Gastrocnemius medialis (tissue), 4 donors: Measurements from ENCODE around the gene SYNDIG1L. TPM values are rescaled to one million over a fixed set of nuclear protein-coding genes. Genes with fewer than 3 reads are reported as not detected.

Source experiments
- ATAC-seq, 2 donors: fragments of 150-250 bp; one replicate each; pipeline ENCODE4 v1.9.1; 2016
- DNase-seq, 2 donors: peaks; one replicate each; pipeline ENCODE4 v3.0.0-alpha.2; 2019
- H3K27ac ChIP-seq, 4 donors: fragments of 200-600 bp; sonication (generic); 1 replicate in 1 of 4; 2 replicates in 3 of 4; pipeline ENCODE4 v1.5.1; 2016 to 2018; ENCODE audit warnings: mild to moderate bottlenecking in 2 of 4, moderate library complexity in 1 of 4
- H3K27me3 ChIP-seq, 3 donors: fragments of 200-600 bp; sonication (generic) in 2 of 3; 1 replicate in 1 of 3; 2 replicates in 2 of 3; pipeline versions ENCODE4 v1.5.1 to v1.6.0; 2016 to 2019; ENCODE audit warnings: mild to moderate bottlenecking in 1 of 3, moderate library complexity in 1 of 3
- H3K36me3 ChIP-seq, 2 donors: fragments of 200-600 bp; sonication (generic) in 1 of 2; one replicate each; pipeline ENCODE4 v1.5.1; 2017 to 2018
- H3K4me1 ChIP-seq, 2 donors: fragments of 200-600 bp; sonication (generic) in 1 of 2; one replicate each; pipeline ENCODE4 v1.5.1; 2016 to 2017; ENCODE audit warnings: mild to moderate bottlenecking in 2 of 2
- H3K4me3 ChIP-seq, 4 donors: fragments of 200-600 bp; sonication (generic) in 3 of 4; 1 replicate in 1 of 4; 2 replicates in 3 of 4; pipeline ENCODE4 v1.5.1; 2016 to 2019; ENCODE audit warnings: mild to moderate bottlenecking in 2 of 4
- H3K9me3 ChIP-seq, 3 donors: fragments of 200-600 bp; sonication (generic) in 2 of 3; 1 replicate in 1 of 3; 2 replicates in 2 of 3; pipeline ENCODE4 v1.5.1; 2016 to 2019
- CTCF ChIP-seq, 5 experiments: fragments of 450-650 bp in 3 of 5; fragments of 200-600 bp in 2 of 5; sonication (generic) in 2 of 5; IDR thresholded peaks in 4 of 5; conservative IDR thresholded peaks in 1 of 5; 1 replicate in 4 of 5; 2 replicates in 1 of 5; pipeline ENCODE4 v1.5.1; 2016 to 2019; ENCODE audit warnings: antibody characterized with exemption in 5 of 5, mild to moderate bottlenecking in 3 of 5, moderate library complexity in 3 of 5
- POLR2A ChIP-seq, 2 donors: fragments of 450-650 bp; IDR thresholded peaks; one replicate each; pipeline ENCODE4 v1.6.1; 2017; ENCODE audit warnings: antibody characterized with exemption in 2 of 2, mild to moderate bottlenecking in 2 of 2, moderate library complexity in 2 of 2
- in situ Hi-C, 4 donors: fragments of 200-750 bp; cut with MboI; loops; one replicate each; pipeline versions ENCODE4 v1.15.0 to v1.8.0; 2017; ENCODE audit warnings: low sequenced_read_pairs in 4 of 4
- intact Hi-C: fragments of 100-400 bp; cut with DNase I; formaldehyde crosslinking; loops from one replicate; pipeline ENCODE4 v1.15.1; 2023; ENCODE audit warnings: low total_unique reads
- total RNA-seq, 4 donors: library from RNA; depleted of rRNA; stranded (reverse); fragments of >200 nt; gene quantifications; one replicate each; pipeline versions ENCODE4 v1.1.0 to v1.2.3, GENCODE V29; 2016

Gene SYNDIG1L
- total RNA-seq, 4 donors from 2014 or later: not detected

- intact Hi-C loops: no loop called here
- H3K4me1 ChIP-seq: no peaks in the 10 kb centered on the region
- H3K9me3 ChIP-seq: no peaks in the 10 kb centered on the region
- TF ChIP-seq CTCF (IDR thresholded peaks at IDR 0.05 in 4 of 5, conservative IDR thresholded peaks at IDR 0.05 in 1 of 5) (no peak), POLR2A (IDR thresholded peaks at IDR 0.05) (no peak)
- H3K27ac ChIP-seq: no peak overlapping the region
- H3K27me3 ChIP-seq: peaks cover 8 to 24% (median 9%) of the 10 kb centered on the region in 3 donors
- ATAC-seq (no peak), DNase-seq (no peak)
- in situ Hi-C loops: no loop called here
- no peak overlapping the region for H3K4me3 ChIP-seq
- H3K36me3 ChIP-seq: no peaks in the 10 kb centered on the region
Observed at GRCh38 chr14:74419086-74419485, 6.9 kb downstream of the SYNDIG1L start.

- Histone ChIP-seq H3K36me3 (no peaks in the 10 kb centered on the region), H3K27ac (no peak overlapping the region), H3K27me3 (peaks cover 0 to 24% (median 4%) of the 10 kb centered on the region in 3 donors), H3K4me3 (no peak overlapping the region), H3K9me3 (no peaks in the 10 kb centered on the region), H3K4me1 (no peaks in the 10 kb centered on the region)
- intact Hi-C loops (no loop called here), in situ Hi-C loops (no loop called here)
- DNase-seq: no peak
- no peak for ATAC-seq
- no peak for TF ChIP-seq CTCF (IDR thresholded peaks at IDR 0.05 in 4 of 5, conservative IDR thresholded peaks at IDR 0.05 in 1 of 5)
- no peak for TF ChIP-seq POLR2A (IDR thresholded peaks at IDR 0.05)
Observed at GRCh38 chr14:74418031-74418430, 8.0 kb downstream of the SYNDIG1L start.

- no peaks in the 10 kb centered on the region for H3K4me1 ChIP-seq
- no peak for TF ChIP-seq POLR2A (IDR thresholded peaks at IDR 0.05)
- TF ChIP-seq CTCF (IDR thresholded peaks at IDR 0.05 in 4 of 5, conservative IDR thresholded peaks at IDR 0.05 in 1 of 5): no peak
- DNase-seq (no peak), ATAC-seq (no peak)
- no peak overlapping the region for H3K4me3 ChIP-seq
- H3K36me3 ChIP-seq: no peaks in the 10 kb centered on the region
- in situ Hi-C loops (no loop called here), intact Hi-C loops (no loop called here)
- no peak overlapping the region for H3K27ac ChIP-seq
- H3K9me3 ChIP-seq: no peaks in the 10 kb centered on the region
- H3K27me3 ChIP-seq: peaks cover 0 to 24% (median 4%) of the 10 kb centered on the region in 3 donors
Observed at GRCh38 chr14:74417611-74418010, 8.4 kb downstream of the SYNDIG1L start.

- H3K27me3 ChIP-seq: peaks cover 0 to 24% (median 4%) of the 10 kb centered on the region in 3 donors
- intact Hi-C loops (no loop called here), in situ Hi-C loops (no loop called here)
- no peak for ATAC-seq
- H3K9me3 ChIP-seq: no peaks in the 10 kb centered on the region
- H3K36me3 ChIP-seq: no peaks in the 10 kb centered on the region
- no peak overlapping the region for H3K27ac ChIP-seq
- no peak overlapping the region for H3K4me3 ChIP-seq
- TF ChIP-seq CTCF (IDR thresholded peaks at IDR 0.05 in 4 of 5, conservative IDR thresholded peaks at IDR 0.05 in 1 of 5) (no peak), POLR2A (IDR thresholded peaks at IDR 0.05) (no peak)
- DNase-seq: no peak
- no peaks in the 10 kb centered on the region for H3K4me1 ChIP-seq
Observed at GRCh38 chr14:74417201-74417600, 8.8 kb downstream of the SYNDIG1L start.

- Histone ChIP-seq H3K27ac (no peak overlapping the region), H3K27me3 (peaks cover 0 to 18% (median 9%) of the 10 kb centered on the region in 3 donors), H3K36me3 (no peaks in the 10 kb centered on the region), H3K4me3 (no peak overlapping the region), H3K9me3 (no peaks in the 10 kb centered on the region), H3K4me1 (no peaks in the 10 kb centered on the region)
- ATAC-seq: no peak
- TF ChIP-seq POLR2A (IDR thresholded peaks at IDR 0.05) (no peak), CTCF (IDR thresholded peaks at IDR 0.05 in 4 of 5, conservative IDR thresholded peaks at IDR 0.05 in 1 of 5) (no peak)
- in situ Hi-C loops (no loop called here), intact Hi-C loops (no loop called here)
- no peak for DNase-seq
Observed at GRCh38 chr14:74415115-74415437, 10.9 kb downstream of the SYNDIG1L start.
